GM18867 (cell line): ENCODE measurements around the gene POU3F2.
A peak's percentile ranks its signal among the peaks of the same experiment; 100 is the strongest.

Source experiments
- ATAC-seq: cut with Tn5 transposase; IDR thresholded peaks from one replicate; pipeline ENCODE4 v1.9.1; 2021; ENCODE audit warnings: mild to moderate bottlenecking, moderate library complexity; ENCODE audit not compliant: unreplicated experiment

POU3F2 gene

DNA sequence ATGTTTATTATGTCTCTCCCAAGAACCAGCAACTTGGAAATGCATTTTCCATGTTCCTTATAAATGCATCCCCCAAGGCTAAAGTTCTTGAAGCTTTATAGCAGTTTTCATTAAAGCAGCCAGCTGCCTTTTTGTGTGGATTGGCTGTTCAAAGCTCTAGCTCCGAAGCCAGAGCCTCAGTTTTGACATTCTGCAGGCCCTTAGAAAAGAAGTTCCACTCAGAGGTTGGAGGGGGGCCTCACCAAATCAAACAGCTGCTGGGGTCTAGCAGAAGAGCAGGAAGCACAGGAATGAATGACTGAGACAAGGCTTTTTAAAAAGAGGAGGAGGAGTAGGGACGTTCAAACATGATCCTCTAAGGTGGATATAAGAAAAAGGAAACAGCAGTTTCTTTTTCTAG, 4.2 kb upstream of the POU3F2 start:
- no peak for ATAC-seq

DNA sequence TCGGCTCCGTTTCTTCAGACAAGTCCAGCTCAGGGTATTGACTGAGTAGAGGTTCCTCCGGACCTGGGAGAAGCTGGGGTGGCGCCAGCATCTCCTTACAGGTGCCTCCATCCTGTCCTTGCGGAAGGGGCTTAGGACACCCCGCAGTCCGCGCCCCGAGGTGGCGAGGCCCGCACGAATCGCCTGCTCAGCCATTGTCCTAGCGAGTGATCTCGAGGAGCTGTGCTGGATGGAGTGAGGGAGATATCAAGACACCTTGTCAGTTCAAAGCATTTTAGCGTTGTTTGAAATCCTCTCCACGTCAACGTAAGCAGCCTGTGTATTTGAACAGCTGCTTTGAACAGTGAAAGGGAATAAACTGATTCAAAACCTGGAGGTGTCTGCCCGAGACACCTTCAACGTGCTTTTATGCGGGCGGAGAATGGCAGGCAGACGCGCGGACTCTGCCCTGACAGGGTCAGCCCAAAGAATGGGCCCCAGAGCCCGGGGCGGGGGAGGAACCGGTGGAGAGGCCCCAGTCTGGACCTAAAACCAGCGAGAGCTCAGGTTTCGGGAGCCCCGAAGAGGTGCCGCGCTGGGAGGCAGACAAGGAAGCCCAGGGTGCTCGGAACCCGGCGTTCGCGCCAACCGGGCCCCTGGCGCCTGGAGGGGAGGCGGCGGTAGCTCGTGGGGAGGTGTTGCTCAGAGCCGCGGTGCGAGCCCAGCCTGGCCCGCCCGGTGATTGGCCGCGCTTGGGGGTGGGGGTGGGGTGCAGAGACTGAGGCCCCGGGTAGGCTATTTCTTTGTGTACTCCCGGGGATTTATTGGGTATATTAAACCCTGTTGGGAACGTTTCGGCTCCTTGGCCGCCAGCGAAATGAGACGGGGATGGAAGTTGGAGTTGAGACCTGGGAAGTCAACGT, 3.1 kb upstream of the POU3F2 start:
- ATAC-seq, result no peak

DNA sequence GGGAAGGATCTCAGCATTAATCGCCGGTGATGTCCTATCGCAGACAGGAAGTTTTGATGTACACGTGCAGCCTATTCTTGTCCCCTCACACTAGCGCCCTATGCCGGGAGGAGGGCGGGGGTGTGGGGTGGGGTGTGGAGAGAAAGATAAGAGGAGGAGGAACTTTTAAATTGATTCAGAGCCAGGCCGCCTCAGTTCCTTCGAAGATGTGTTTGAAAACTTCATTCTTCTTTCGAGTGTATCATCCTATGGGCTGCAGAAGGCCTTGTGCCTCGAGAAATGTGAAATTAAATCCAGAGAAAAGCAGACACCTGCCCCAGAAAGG, 2.5 kb upstream of the POU3F2 start:
- ATAC-seq, result no peak

DNA sequence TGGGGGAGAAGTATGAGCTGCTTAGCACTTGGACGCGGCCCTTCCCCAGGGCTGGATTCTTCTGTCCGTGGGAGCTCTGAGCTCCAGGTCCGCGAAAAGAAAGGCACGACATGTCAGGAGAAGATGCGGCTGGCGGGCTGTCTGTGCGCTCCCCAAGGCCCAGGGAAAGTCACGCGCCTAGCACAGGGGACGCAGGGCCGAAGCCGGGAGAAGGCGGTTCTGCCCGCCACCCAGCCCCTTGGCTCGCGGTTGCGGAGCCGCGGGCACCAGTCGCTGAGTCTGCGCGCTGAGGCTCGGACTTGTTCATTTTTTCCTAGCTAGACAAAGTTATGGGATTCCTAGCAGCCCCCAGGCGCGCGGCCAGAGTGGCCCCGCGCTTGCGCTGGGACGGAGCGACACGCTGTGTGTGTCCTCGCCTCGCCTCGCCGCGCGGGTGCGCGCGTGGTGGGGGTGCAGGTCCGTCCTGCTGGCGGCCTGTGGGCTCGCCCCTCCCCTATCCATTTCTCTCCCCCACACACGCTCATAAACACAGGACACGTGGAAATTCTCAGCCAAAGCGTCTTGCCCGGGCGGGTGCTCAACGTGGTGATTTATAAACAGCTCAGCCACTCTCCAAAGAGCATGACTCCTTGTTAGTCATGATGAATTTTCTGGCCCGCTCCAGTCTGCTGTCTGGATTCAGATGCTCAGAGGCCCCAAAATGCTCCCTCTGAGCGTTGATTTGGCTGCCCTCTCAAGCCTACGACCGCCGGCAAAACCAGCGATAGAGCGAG, 1.9 kb upstream of the POU3F2 start:
- ATAC-seq, result no peak

DNA sequence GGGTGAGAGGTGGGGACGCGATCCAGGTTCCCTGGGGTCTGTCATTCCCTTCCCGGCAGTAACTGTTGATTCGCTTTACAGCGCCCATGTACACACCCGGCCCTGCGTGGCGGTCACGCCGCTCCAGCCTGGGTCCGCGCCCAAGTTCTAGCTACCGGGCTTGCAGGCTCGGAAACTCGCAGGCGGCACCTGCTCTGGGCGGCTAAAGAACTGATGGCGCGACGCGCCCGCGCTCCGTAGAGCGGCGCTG, 1.4 kb upstream of the POU3F2 start:
- ATAC-seq, result no peak

DNA sequence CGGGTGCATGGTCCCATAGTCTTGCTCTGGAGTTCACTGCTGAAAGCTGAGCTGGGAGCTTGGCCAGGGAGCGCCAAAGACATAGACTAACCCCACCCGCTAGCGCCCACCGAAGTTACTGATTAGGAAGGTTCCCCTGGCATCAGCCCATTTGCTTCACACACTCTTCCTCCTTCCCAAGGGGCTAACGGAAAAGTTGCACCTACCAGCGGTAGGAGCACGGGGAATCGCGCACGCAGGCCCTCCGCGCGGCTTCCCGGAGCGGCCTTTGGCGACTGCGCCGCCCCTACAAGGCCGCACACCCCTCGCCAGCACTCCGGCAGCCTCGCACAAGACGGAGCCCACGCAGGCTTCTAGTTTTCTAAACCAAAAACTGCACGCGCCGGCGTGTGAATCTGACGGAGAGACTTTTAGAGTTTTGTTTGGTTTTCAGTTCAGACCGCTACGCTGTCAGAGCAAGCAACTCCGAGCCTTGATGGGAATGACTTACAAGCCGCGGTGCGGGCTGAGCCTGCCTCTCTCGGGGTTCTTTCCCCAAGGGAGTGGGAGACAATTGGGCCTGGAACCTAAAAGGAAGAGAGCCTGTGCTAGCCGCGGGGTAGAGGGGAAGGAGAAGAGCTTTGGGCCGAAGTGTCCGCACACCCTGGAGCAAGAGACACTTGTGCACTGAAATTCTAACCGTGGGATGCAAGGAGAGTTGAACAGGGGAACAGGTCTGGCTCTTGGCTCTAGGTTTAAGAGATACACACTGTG, 891 bp upstream of the POU3F2 start:
- ATAC-seq, result no peak

DNA sequence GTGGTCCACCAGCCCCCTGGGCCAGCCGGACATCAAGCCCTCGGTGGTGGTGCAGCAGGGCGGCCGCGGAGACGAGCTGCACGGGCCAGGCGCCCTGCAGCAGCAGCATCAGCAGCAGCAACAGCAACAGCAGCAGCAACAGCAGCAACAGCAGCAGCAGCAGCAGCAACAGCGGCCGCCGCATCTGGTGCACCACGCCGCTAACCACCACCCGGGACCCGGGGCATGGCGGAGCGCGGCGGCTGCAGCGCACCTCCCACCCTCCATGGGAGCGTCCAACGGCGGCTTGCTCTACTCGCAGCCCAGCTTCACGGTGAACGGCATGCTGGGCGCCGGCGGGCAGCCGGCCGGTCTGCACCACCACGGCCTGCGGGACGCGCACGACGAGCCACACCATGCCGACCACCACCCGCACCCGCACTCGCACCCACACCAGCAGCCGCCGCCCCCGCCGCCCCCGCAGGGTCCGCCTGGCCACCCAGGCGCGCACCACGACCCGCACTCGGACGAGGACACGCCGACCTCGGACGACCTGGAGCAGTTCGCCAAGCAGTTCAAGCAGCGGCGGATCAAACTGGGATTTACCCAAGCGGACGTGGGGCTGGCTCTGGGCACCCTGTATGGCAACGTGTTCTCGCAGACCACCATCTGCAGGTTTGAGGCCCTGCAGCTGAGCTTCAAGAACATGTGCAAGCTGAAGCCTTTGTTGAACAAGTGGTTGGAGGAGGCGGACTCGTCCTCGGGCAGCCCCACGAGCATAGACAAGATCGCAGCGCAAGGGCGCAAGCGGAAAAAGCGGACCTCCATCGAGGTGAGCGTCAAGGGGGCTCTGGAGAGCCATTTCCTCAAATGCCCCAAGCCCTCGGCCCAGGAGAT, 1.0 kb downstream of the POU3F2 start:
- ATAC-seq, result no peak

DNA sequence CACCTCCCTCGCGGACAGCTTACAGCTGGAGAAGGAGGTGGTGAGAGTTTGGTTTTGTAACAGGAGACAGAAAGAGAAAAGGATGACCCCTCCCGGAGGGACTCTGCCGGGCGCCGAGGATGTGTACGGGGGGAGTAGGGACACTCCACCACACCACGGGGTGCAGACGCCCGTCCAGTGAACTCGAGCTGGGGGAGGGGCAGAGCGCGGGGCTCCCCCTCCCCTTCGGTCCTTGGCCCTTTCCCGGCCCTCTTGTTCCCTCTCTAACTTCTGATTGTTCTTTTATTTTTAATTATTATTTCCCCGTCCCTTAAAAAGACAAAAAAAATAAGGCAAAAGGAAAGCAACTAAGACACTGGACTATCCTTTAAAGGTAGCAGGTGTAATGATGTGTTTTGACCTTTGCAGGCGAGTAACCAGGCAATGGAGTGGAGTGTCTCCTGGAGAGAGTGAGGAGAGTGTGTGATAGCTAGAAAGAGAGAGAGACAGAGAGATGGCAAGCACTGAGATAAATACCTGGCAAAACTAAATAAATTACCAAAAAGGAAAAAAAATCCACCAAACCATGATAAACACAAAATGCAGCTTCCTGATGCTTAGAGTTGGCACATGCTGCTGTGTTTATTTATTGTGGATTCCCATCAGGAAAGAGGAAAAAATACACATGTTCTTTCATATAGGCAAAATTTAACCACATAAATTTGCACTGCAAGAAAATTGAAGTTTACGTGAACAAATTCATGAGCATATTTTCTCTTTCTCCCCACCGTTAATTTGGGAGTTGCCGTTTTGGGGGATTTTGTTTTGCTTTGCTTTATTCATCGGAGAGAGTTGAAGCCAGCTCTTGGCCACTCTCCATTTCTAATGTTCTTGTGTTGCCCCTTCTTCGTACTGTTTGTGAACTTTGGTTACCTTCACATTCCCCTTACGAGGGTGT, 1.9 kb downstream of the POU3F2 start:
- ATAC-seq, result no peak

DNA sequence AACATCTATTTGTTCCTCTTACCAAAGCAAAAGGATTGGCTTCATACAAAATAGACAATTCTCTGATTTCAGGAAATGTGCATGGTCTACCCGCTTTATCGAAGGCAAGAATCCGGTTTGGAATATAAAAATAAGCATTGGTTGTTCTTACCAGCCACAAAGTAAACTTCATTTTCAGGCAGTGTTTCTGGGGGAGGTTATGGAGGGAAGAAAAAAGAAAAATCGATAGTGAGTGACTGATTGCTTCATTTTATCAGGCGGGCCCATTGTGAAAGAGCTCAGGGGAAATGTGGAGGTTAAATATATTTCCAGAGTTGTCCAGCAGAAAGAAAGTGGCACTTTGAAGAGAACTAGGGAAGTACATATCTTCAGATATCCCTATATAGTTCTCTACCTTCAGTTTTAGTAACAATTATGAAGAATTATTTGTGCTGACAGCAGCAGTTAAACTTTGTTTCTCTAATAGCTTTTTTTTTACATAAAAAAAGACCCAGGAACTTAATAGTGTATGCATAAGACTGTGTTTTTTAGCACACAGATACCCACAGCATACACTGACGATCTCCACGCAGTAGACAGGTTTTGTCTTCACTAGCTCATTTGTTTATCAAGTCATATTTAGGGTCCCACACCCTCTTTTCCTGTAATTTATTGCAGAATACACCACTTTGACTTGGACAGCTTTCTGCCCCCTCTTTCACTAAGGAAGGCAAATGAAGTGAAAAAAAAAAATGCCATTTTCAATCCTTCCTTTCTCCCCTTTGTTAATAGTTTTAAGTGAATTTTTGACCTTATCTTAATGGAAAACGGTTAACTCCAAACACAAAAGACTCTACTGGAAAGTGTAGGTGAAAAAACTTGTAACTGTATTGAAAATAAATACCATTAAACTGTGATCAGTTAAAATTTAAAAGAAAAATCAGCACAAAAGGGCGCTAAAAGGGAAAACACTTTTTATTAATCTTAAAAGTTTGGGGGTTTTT, 2.9 kb downstream of the POU3F2 start:
- ATAC-seq, result no peak

DNA sequence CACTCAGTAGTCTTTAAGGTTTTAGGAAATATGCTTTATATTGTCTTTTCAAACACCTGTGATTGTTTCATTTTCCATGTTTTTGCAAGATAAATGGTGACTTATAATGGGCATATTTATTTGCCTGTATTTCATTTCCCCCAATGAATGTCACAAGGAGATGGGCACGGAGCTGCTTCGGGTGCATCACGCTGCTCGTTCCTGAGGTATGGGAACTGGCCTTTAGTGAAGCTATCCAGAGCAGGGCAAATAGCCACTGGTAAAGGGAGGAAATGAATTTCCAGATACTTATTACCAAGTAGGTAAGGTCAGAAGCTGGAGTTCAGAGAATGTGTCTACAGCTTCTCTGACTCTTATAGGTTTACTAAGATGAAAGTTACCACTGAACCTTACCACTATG, 3.7 kb downstream of the POU3F2 start:
- ATAC-seq, result no peak

DNA sequence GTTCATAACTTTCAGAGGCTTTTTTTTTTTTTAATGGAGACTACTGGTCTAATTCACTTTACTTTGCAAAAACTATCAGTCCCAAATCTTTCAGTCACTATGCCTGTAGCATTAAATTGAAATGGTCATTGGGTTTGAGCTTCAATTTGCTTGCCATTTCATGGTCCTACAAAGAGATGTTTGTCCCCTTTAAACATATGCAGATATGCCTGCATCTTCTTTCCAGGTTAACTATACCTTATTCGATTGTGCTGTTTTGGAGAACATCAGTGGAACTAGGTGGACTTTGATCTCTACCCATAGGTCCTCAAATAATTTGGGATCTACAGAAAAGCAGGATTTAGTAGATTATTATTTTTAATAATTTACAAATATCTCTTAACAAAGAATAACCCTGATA, 4.6 kb downstream of the POU3F2 start:
- ATAC-seq, result no peak

DNA sequence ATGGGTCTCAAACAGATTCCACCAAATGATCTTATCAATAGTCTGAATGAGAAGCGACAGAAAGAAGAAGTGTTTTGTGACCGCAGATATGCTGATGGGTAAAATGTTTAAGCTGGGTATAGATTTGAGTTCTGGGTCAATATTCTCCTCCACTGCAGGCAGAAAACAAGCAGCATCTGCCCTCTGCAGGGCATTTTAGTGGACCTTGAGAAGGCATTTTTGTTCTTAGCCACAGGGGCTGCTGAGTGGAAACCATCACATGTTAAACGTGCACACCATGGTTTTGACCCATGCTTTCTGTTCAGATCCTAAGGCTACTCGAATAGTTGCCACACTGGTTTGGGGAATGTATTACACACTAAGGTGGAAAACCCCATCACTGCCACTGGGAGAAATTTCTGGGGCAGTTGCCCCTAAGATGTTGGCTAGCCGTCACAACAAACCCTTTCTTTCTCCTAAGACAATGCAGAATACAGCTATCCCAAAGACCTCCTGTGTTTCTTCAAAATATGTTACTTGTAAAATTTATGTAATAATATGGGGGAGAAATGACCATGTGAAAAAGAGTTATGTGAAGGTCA, 5.5 kb downstream of the POU3F2 start:
- ATAC-seq, result peak; percentile 65

DNA sequence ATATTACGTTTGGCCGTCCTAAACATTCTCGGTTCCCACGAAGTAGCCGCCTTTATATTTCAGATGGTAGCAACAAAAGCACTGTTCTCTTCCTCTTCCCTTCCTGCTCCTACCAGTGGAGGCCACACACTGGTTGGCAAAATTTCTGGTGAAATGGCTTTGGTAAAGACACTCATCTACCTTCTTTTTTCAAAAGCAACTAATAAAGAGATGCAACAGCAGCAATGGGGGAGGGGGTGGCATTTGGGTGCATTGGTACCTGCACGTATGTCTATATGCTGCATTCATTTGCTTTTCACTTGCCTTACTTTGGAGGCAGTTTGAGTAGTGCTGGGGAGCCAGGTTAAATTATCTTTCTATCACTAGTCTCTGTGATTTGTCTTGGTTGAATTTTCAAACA, 6.0 kb downstream of the POU3F2 start:
- no peak for ATAC-seq

DNA sequence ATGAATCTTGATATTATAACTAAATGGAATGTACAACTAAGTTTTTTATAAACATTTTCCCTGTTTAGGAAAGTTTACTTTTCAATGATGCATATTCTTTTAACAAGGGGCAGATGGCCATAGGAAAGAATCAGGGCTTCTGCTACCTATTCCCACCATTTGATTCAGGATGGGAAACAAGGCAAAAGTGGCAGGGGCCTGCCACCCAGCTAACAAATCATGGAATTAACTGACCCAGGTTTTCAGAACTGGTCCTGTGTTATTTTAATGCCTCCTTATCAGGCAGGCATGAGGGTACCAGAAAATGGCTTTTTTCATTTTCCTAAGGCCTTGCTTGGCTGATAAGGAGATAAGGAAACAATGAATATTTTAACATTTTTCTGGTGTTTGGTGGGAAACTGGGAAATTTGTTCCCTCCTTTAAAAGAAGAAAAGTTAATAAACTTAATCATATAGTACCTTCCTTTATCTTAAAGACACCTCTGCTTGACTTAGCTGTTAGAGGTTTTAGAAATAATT, 6.7 kb downstream of the POU3F2 start:
- no peak for ATAC-seq

DNA sequence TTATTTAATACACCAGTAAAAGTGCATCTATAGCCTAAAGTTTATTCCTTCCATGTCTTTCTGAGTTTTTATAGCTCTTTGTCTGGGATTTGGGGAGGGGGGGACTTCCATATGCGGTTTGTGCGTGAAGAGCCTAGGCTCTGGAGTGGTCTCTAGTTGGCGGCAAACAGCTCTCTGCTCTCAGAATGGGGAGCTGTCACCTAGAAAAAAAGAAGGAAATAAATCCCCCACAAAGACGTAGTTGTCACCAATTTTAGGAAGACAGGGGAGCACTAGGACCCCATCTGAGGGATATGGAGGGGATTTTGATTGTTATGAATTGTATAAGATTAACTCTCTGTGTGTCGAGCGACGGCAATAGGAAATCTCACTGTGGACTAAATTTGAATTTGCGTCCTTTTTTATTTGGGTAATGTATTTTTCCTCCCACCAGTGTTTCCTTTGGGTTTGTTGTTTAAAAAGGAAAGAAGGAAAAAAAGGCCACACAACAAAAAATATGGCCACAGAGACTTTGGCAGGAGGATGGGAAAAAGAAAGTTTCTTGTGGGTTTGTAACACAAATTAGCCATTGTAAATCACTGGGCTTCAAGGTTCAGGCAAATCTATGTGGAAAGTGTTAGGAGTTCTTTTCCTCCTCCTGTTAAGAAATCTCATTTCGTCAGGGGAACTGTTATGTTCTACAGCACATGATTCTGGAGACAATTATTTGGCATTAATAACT, 7.4 kb downstream of the POU3F2 start:
- ATAC-seq, result no peak

DNA sequence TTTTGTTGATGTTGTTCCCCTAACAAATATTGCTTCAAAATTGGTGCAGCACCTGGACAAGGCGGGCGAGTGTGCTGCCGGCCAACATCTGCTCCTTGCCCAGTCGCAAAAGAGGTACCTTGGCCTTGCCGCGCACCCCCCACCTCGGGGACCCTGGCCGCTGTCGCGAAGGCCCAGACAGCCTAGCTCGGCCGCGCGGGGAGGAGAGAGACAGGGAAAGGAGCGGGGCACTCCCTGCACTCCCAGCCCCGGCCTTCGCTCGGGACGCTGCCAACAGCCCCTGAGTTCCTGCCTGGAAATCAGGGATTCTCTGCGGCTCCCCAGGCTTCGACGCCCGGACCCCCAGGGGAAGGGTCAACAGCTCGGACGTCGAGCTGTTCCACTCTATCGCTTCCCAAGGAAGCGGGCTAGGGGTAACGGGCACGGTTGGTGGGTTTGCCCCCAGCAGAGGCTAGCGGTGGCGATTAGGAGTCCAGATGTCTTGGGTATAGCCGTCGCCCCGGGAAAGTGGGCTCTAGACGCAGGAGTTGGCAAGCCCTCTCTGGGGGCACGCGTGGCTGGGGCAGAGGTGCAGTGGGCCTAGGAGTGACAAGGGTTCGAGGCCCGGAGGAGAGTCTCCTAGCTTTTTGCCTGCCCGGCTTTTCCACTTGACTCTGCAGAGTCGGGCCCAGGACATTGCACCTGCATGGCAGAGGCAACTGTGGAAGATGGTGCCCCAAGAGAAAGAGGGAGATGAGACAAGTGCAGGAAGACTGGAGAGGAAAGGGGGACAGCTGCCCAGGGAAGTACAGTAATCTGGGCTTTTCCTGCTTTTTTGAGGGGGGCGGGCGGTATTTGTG, 8.2 kb downstream of the POU3F2 start:
- no peak for ATAC-seq
